Right hindlimb (tissue), 1 donor: ENCODE data around the gene NEB.

Experiments
- DNase-seq: peaks from one replicate; pipeline ENCODE4 v3.0.0-alpha.2; 2018

NEB gene

DNA sequence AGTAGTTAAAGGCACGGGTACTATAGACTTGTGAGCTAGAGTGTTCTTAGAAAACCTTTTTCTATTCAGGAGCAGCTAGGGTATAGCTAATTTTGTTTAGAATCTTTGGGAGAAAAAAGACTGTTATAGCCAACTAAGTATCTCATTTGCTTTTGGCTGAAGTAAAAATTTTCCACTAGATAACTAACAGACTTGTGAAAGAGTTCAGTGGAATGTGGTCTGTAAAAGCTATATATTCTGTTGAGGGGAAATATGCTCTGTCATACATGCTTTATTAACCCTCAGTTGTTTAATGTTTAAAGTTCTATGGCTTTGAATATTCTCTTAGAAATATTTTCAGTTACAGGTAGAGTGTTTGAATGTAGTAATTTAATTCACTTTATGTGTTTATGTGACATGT is 274.9 kb downstream of the NEB start:
- DNase-seq: no peak

DNA sequence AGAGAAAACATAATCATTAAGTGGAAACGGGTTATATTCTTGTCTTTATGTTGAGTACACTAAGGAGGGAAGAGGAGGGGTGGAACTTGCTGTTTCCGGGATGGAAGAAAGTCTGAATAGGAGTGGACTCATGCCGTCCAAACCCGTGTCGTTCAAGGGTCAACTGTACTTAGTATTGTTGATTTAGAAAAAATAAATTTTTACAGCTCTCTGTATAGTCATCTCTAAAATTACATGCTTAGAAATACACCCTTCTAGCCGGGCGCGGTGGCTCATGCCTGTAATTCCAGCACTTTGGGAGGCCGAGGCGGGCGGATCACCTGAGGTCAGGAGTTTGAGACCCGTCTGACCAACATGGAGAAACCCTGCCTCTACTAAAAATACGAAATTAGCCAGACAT is 295.1 kb downstream of the NEB start:
- DNase-seq: no peak

DNA sequence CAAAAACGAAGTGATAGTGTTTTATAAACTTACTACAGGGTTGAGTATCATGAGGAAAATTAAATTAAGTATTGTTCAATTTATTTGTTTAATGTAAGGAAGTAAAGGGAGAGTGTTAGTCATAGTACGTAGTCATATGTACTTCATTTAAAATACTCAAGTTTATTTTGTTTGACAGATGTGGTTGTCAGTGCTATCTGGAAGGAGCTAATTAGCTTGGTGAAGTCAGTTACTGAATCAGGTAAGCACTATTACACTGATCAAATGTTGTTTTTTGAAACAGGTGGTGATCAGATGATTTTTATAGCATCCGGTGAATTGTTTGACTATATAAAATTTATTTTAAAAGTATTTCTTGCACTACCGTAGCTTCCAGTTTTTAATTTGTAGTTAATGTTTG is 295.8 kb downstream of the NEB start:
- DNase-seq: no peak

DNA sequence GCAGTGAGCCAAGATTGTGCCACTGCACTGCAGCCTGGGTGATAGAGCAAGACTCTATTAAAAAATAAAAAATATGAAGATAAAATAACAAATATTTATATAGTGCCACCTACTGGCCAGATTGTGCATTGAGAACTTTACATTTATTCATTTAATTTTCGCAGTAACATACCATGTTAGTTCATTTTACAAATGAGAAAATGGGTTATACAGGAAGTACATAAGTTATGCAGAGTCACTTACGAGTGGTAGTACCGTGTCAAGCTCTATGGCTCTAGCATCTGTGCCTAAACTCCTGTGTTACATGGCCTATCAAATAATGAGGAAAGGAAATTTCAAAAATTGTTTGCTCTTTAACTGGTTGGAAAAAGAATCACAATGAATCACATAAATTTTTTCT is 296.6 kb downstream of the NEB start:
- DNase-seq: no peak
